Fibroblast of lung (primary cell): Measurements from ENCODE around the gene TSPAN9. TPM values are rescaled to one million over a fixed set of nuclear protein-coding genes. Genes with fewer than 3 reads are reported as not detected.

Source experiments
- DNase-seq, 2 donors: peaks; one replicate each; pipeline versions ENCODE4 v3.0.0 to v3.0.0-alpha.2; 2010; ENCODE audit warnings: low read depth in 2 of 2
- H2AFZ ChIP-seq: 2 replicates; pipeline ENCODE4 v1.5.1; 2012; ENCODE audit warnings: low read length, control low read depth, inconsistent platforms
- H3K27ac ChIP-seq: 2 replicates; pipeline ENCODE4 v1.5.1; 2011; ENCODE audit warnings: low read length, control low read depth; ENCODE audit not compliant: insufficient read depth
- H3K27me3 ChIP-seq: 2 replicates; pipeline ENCODE4 v1.5.1; 2011; ENCODE audit warnings: mild to moderate bottlenecking, low read length; ENCODE audit not compliant: control insufficient read depth, insufficient read depth
- H3K36me3 ChIP-seq: 2 replicates; pipeline ENCODE4 v1.5.1; 2011; ENCODE audit warnings: low read length; ENCODE audit not compliant: control insufficient read depth, insufficient read depth
- H3K4me1 ChIP-seq: 2 replicates; pipeline ENCODE4 v1.5.1; 2011; ENCODE audit warnings: low read length; ENCODE audit not compliant: control insufficient read depth, insufficient read depth; ENCODE audit errors: extremely low read depth
- H3K4me2 ChIP-seq: 2 replicates; pipeline ENCODE4 v1.5.1; 2011; ENCODE audit warnings: low read length, control low read depth; ENCODE audit not compliant: insufficient read depth; ENCODE audit errors: extremely low read depth
- H3K4me3 ChIP-seq, 4 experiments: fragments of 200-600 bp in 1 of 4; sonication (generic) in 1 of 4; replicated peaks in 1 of 4; 2 replicates each; pipeline ENCODE4 v1.5.1; 2011 to 2016; ENCODE audit warnings: low read length in 4 of 4, low read depth in 3 of 4, mild to moderate bottlenecking in 3 of 4, control low read depth in 2 of 4, inconsistent platforms in 1 of 4, mixed read lengths in 1 of 4; ENCODE audit not compliant: insufficient read depth in 1 of 4; ENCODE audit errors: control extremely low read depth in 1 of 4
- H3K79me2 ChIP-seq: 2 replicates; pipeline ENCODE4 v1.5.1; 2012; ENCODE audit warnings: mild to moderate bottlenecking, low read length, inconsistent platforms; ENCODE audit not compliant: control insufficient read depth, insufficient read depth
- H3K9ac ChIP-seq: 2 replicates; pipeline ENCODE4 v1.5.1; 2011; ENCODE audit warnings: mild to moderate bottlenecking, low read length, control low read depth; ENCODE audit not compliant: insufficient read depth
- H3K9me3 ChIP-seq: 2 replicates; pipeline ENCODE4 v1.5.1; 2012; ENCODE audit warnings: low read depth, low read length; ENCODE audit not compliant: control insufficient read depth, insufficient read depth
- H4K20me1 ChIP-seq: 2 replicates; pipeline ENCODE4 v1.5.1; 2011; ENCODE audit warnings: low read length; ENCODE audit not compliant: control insufficient read depth, insufficient read depth; ENCODE audit errors: extremely low read depth
- CTCF ChIP-seq, 2 donors: IDR thresholded peaks in 1 of 2; conservative IDR thresholded peaks in 1 of 2; 1 replicate in 1 of 2; 2 replicates in 1 of 2; pipeline ENCODE4 v1.5.1; 2011 to 2012; ENCODE audit warnings: low read length in 2 of 2, control low read depth in 1 of 2, inconsistent platforms in 1 of 2, low read depth in 1 of 2, mild to moderate bottlenecking in 1 of 2
- EZH2 ChIP-seq: IDR thresholded peaks from 2 replicates; pipeline ENCODE4 v1.5.1; 2012; ENCODE audit warnings: low read length, control low read depth, mild to moderate bottlenecking; ENCODE audit errors: missing control alignments
- polyA plus RNA-seq, 2 donors: library from polyadenylated mRNA; depleted of rRNA in 1 of 2; stranded (reverse) in 1 of 2; unstranded in 1 of 2; fragments of >200 nt; gene quantifications; 2 replicates each; pipeline ENCODE4 v1.2.1, GENCODE V29; 2011 to 2012; ENCODE audit warnings: missing spikeins in 1 of 2
- total RNA-seq: library from RNA; depleted of rRNA; stranded (reverse); fragments of >200 nt; gene quantifications from 2 replicates; pipeline ENCODE4 v1.2.1, GENCODE V29; 2014

TSPAN9 gene
- total and polyA plus RNA-seq, 2 donors (not counting 1 experiment from before 2014, with no cell fraction given): 31.1 to 35.2 TPM

- no peak overlapping the region for H3K4me3 ChIP-seq
- H3K27me3 ChIP-seq: no peaks in the 10 kb centered on the region
- peak overlapping the region; percentile 48 for H3K4me2 ChIP-seq
- no peaks in the 10 kb centered on the region for H3K79me2 ChIP-seq
- no peaks in the 10 kb centered on the region for H3K9me3 ChIP-seq
- no peaks in the 10 kb centered on the region for H3K36me3 ChIP-seq
- DNase-seq: no peak
- no peak overlapping the region for H3K9ac ChIP-seq
- no peak overlapping the region for H2AFZ ChIP-seq
- peak overlapping the region; percentile 74 for H3K27ac ChIP-seq
- TF ChIP-seq CTCF (conservative IDR thresholded peaks at IDR 0.05 in 1 of 2, IDR thresholded peaks at IDR 0.05 in 1 of 2; ENCODE audit: low read depth in 1 of 2, low read length in 2 of 2) (no peak), EZH2 (no peak)
- no peaks in the 10 kb centered on the region for H4K20me1 ChIP-seq
- H3K4me1 ChIP-seq: peaks cover 15% of the 10 kb centered on the region
Observed at GRCh38 chr12:3219233-3219632, 142.1 kb downstream of the TSPAN9 start.

GRCh38 chr12:3220382-3221321 lies 143.5 kb downstream of the TSPAN9 start:
- Histone ChIP-seq H3K36me3 (no peaks in the 10 kb centered on the region), H2AFZ (no peak overlapping the region), H3K4me3 (no peak overlapping the region), H4K20me1 (no peaks in the 10 kb centered on the region), H3K4me1 (peaks cover 15% of the 10 kb centered on the region), H3K9me3 (no peaks in the 10 kb centered on the region), H3K9ac (no peak overlapping the region), H3K79me2 (no peaks in the 10 kb centered on the region), H3K27ac (no peak overlapping the region), H3K4me2 (no peak overlapping the region), H3K27me3 (no peaks in the 10 kb centered on the region)
- no peak for DNase-seq
- TF ChIP-seq CTCF (conservative IDR thresholded peaks at IDR 0.05 in 1 of 2, IDR thresholded peaks at IDR 0.05 in 1 of 2; ENCODE audit: low read depth in 1 of 2, low read length in 2 of 2): no peak
- no peak for TF ChIP-seq EZH2

- no peaks in the 10 kb centered on the region for H4K20me1 ChIP-seq
- no peak overlapping the region for H3K4me3 ChIP-seq
- no peak overlapping the region for H3K9ac ChIP-seq
- H3K27ac ChIP-seq: no peak overlapping the region
- no peaks in the 10 kb centered on the region for H3K36me3 ChIP-seq
- no peaks in the 10 kb centered on the region for H3K79me2 ChIP-seq
- no peak overlapping the region for H2AFZ ChIP-seq
- no peaks in the 10 kb centered on the region for H3K9me3 ChIP-seq
- DNase-seq: no peak
- peaks cover 15% of the 10 kb centered on the region for H3K4me1 ChIP-seq
- no peak overlapping the region for H3K4me2 ChIP-seq
- no peak for TF ChIP-seq EZH2
- TF ChIP-seq CTCF (conservative IDR thresholded peaks at IDR 0.05 in 1 of 2, IDR thresholded peaks at IDR 0.05 in 1 of 2; ENCODE audit: low read depth in 1 of 2, low read length in 2 of 2): no peak
- H3K27me3 ChIP-seq: no peaks in the 10 kb centered on the region
Observed at GRCh38 chr12:3222306-3222705, 145.1 kb downstream of the TSPAN9 start.
